ENCODE data around the gene AIM2.
"Not testable (repeated sequence)": the region's sequence is repeated elsewhere in the genome, so short reads cannot be mapped to it uniquely, and the experiment has no call there.

The AIM2 gene, protein sequence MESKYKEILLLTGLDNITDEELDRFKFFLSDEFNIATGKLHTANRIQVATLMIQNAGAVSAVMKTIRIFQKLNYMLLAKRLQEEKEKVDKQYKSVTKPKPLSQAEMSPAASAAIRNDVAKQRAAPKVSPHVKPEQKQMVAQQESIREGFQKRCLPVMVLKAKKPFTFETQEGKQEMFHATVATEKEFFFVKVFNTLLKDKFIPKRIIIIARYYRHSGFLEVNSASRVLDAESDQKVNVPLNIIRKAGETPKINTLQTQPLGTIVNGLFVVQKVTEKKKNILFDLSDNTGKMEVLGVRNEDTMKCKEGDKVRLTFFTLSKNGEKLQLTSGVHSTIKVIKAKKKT

DNA sequence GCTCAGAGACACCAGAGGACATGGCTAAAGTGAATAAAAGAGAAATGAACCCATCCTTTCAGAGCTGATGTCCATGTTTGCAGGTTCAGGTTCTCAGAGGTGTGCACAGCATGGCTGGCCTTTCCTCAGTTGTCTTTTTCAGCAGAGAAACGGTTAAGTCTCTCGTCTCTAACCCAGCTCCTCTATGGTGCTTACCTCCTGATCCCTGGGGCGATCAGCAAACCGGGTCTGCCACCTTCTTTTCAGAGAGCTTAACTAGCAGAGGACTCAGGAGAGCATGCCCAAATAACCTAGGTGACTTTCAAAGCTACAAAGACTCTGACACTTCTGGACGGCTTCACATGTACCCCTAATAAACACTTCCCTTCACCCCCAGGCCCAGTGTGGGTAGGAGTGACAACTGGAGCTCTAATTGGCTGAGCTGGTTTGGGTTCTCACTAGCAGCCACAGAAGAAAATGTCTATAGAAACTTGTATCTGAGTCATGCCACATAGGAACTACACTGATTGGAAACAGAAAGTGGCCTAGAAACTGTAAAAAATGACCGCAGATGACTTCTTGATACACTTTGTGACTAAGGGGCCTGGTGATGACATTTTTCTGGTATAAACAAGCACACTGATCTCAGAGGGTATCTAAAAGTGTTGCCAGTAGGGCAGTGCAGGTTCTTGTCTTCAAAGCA is at the start of gene AIM2:
AIM2 (minus strand) TSS at position 329 of the 682 bp plus-strand sequence. CDS start 3,267 bp downstream, outside the sequence.
- no peaks in the 10 kb centered on the region for H3K27me3 ChIP-seq (ENCODE audit: insufficient read depth, insufficient read length)
- H3K36me3 ChIP-seq (ENCODE audit: insufficient read depth, insufficient read length, low read length): no peaks in the 10 kb centered on the region
- H3K9ac ChIP-seq (ENCODE audit: insufficient read length, low read depth): no peak within 1 kb of the TSS
- no peaks in the 10 kb centered on the region for H3K9me3 ChIP-seq (ENCODE audit: insufficient read depth, low read length)
- no peak within 1 kb of the TSS for H3K4me3 ChIP-seq (ENCODE audit: insufficient read length, low read depth)
- H3K4me1 ChIP-seq (ENCODE audit: insufficient read depth, insufficient read length): no peaks in the 10 kb centered on the region
- no peak for DNase-seq (ENCODE audit: low read depth, low spot score)
- TF ChIP-seq YY1 (IDR thresholded peaks at IDR 0.05; ENCODE audit: insufficient read depth, insufficient read length) (no peak), ZNF274 (IDR thresholded peaks at IDR 0.05; ENCODE audit: low read depth, low read length) (no peak), SUZ12 (IDR thresholded peaks at IDR 0.05; ENCODE audit: extremely low read depth, insufficient read depth, insufficient read length) (no peak)

DNA sequence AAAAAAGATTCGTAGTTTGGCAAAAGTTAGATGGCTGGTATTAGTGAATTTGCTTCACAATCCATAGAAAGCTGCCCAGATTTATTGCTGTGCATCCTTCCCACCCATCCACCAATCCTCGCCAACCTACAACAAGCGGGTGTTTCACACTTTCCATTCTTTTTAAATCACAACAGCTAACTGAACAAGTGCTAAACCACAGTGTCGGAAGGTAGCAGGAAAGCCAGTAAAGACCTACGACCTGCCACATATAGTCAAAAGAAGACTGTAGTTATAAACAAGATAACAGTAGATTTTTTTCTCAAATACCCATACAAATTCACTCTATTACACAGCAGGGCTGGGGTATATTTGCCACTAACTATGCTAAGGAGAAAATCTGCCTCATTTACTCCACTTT is 47.0 kb upstream of the AIM2 start:
- Histone ChIP-seq H3K4me3 (ENCODE audit: insufficient read length, low read depth) (no peak overlapping the region), H3K9ac (ENCODE audit: insufficient read length, low read depth) (no peak overlapping the region), H3K9me3 (ENCODE audit: insufficient read depth, low read length) (no peaks in the 10 kb centered on the region), H3K36me3 (ENCODE audit: insufficient read depth, insufficient read length, low read length) (no peaks in the 10 kb centered on the region), H3K27me3 (ENCODE audit: insufficient read depth, insufficient read length) (no peaks in the 10 kb centered on the region), H3K4me1 (ENCODE audit: insufficient read depth, insufficient read length) (no peaks in the 10 kb centered on the region)
- no peak for DNase-seq (ENCODE audit: low read depth, low spot score)
- TF ChIP-seq ZNF274 (IDR thresholded peaks at IDR 0.05; ENCODE audit: low read depth, low read length) (no peak), SUZ12 (IDR thresholded peaks at IDR 0.05; ENCODE audit: extremely low read depth, insufficient read depth, insufficient read length) (no peak), YY1 (IDR thresholded peaks at IDR 0.05; ENCODE audit: insufficient read depth, insufficient read length) (no peak)

DNA sequence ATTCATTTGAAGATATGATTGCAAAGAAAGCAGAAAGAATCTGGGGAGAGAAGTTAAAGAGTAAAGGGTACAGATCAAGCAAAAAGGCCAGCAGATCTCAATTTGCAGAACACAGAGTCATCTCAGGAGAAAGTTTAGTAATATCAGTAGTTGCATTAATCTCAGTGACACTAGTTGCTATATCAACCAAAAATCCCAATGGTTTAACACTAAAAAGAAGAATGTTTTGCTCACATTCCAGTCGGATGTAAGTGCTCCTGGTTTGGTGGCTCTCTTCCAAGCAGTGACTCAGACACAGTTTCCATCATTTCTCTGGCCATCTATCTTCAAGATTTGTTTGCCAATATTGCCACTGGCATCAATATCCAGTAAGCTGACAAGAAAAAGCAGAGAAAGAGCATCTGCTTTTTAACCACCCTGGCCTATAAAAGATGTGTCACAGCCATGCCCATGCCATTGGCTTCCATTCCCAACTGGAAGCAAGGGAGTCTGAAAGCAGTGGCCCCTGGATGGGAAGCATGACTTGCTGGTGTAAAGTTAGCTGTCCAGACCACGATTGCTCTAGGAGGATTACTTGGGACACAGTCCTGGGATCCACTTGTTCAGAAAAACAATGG is 45.5 kb upstream of the AIM2 start:
- no peak for DNase-seq (ENCODE audit: low read depth, low spot score)
- H3K4me1 ChIP-seq (ENCODE audit: insufficient read depth, insufficient read length): no peaks in the 10 kb centered on the region
- no peak overlapping the region for H3K4me3 ChIP-seq (ENCODE audit: insufficient read length, low read depth)
- no peak overlapping the region for H3K9ac ChIP-seq (ENCODE audit: insufficient read length, low read depth)
- no peaks in the 10 kb centered on the region for H3K9me3 ChIP-seq (ENCODE audit: insufficient read depth, low read length)
- TF ChIP-seq ZNF274 (IDR thresholded peaks at IDR 0.05; ENCODE audit: low read depth, low read length): no peak
- TF ChIP-seq SUZ12 (IDR thresholded peaks at IDR 0.05; ENCODE audit: extremely low read depth, insufficient read depth, insufficient read length): no peak
- TF ChIP-seq YY1 (IDR thresholded peaks at IDR 0.05; ENCODE audit: insufficient read depth, insufficient read length): no peak
- no peaks in the 10 kb centered on the region for H3K27me3 ChIP-seq (ENCODE audit: insufficient read depth, insufficient read length)
- no peaks in the 10 kb centered on the region for H3K36me3 ChIP-seq (ENCODE audit: insufficient read depth, insufficient read length, low read length)

DNA sequence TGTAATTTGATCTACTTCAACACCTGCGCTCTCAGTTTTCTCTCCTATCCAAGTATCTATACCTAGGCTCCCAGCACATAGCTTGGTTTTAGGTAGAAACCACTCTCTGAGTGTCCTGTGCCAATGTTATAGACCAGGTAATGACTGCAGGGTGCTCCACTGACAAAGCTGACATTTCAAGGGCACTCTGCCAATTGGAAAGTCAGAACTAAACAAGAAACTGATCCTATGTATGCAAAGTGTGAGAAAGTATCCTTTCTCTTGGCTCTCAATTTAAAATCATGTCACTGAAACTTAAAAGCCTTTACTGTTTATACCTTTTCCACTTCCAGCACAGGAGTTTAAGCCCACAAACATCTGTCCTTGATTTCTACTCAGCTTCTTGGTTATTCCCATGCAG is 45.0 kb upstream of the AIM2 start:
- Histone ChIP-seq H3K27me3 (ENCODE audit: insufficient read depth, insufficient read length) (no peaks in the 10 kb centered on the region), H3K36me3 (ENCODE audit: insufficient read depth, insufficient read length, low read length) (no peaks in the 10 kb centered on the region), H3K9me3 (ENCODE audit: insufficient read depth, low read length) (no peaks in the 10 kb centered on the region), H3K4me3 (ENCODE audit: insufficient read length, low read depth) (no peak overlapping the region), H3K9ac (ENCODE audit: insufficient read length, low read depth) (no peak overlapping the region), H3K4me1 (ENCODE audit: insufficient read depth, insufficient read length) (no peaks in the 10 kb centered on the region)
- no peak for DNase-seq (ENCODE audit: low read depth, low spot score)
- TF ChIP-seq ZNF274 (IDR thresholded peaks at IDR 0.05; ENCODE audit: low read depth, low read length) (no peak), SUZ12 (IDR thresholded peaks at IDR 0.05; ENCODE audit: extremely low read depth, insufficient read depth, insufficient read length) (no peak), YY1 (IDR thresholded peaks at IDR 0.05; ENCODE audit: insufficient read depth, insufficient read length) (no peak)

DNA sequence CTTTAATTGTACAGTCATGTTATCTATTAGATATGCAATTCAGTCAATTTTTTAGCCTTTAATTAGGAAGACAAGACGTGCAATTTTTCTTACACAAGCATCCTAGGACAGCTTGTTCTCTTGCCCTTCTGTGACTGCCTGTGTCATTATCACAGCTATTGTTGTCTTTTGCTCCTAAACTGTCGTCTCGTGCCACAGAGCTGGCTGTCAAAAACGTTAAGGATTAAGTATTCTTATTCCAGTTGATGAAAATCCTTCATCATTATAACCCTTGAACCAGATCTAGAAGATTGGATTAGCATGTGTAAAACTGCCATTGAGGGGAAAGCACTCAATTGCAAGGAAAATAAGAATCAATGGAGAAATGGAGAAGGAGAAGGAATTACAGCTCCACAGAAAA is 43.8 kb upstream of the AIM2 start:
- no peak for DNase-seq (ENCODE audit: low read depth, low spot score)
- Histone ChIP-seq H3K4me1 (ENCODE audit: insufficient read depth, insufficient read length) (no peaks in the 10 kb centered on the region), H3K4me3 (ENCODE audit: insufficient read length, low read depth) (no peak overlapping the region), H3K9me3 (ENCODE audit: insufficient read depth, low read length) (no peaks in the 10 kb centered on the region), H3K9ac (ENCODE audit: insufficient read length, low read depth) (no peak overlapping the region), H3K36me3 (ENCODE audit: insufficient read depth, insufficient read length, low read length) (no peaks in the 10 kb centered on the region), H3K27me3 (ENCODE audit: insufficient read depth, insufficient read length) (no peaks in the 10 kb centered on the region)
- no peak for TF ChIP-seq ZNF274 (IDR thresholded peaks at IDR 0.05; ENCODE audit: low read depth, low read length)
- no peak for TF ChIP-seq YY1 (IDR thresholded peaks at IDR 0.05; ENCODE audit: insufficient read depth, insufficient read length)
- no peak for TF ChIP-seq SUZ12 (IDR thresholded peaks at IDR 0.05; ENCODE audit: extremely low read depth, insufficient read depth, insufficient read length)

DNA sequence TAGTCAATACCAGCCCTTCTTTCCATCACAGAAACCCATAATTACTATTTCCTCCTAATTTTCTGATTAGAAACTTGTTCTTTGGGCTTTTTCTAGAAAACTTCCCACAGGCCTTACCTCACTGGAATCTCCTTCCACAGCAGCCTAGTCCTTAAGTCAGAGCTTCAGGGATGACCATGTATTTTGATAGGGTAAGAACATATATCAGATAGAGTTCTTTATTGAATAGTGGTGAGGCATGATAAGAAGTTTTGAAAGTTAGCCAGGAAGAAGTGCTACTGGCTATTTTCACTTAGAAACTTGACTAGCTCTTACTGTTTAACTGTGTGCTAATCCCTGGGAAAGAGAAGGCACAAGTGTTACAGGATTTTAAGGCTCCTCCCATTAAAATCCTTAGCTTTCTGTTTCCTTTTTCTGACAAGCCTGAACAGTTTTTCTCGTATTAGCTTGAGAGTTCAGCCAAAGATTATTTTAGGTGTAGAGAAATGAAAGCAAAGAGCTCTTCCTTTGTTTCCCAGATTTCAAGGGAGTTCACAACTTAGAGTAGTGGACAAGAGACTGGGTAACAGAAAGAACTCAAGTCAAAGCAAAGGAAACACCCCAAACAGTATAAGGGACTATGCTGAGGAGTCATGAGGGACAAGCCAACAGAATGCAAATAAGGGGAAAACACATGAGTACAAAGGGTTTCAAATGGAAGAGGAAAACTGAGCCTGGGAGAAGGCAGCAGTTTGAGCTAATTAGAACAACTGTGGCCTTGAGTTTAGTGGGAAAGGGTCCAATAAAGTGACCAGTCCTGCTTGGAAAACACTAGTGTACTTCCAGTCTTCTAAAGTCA is 37.2 kb upstream of the AIM2 start:
- Histone ChIP-seq H3K4me1 (ENCODE audit: insufficient read depth, insufficient read length) (no peaks in the 10 kb centered on the region), H3K4me3 (ENCODE audit: insufficient read length, low read depth) (no peak overlapping the region), H3K9me3 (ENCODE audit: insufficient read depth, low read length) (no peaks in the 10 kb centered on the region), H3K36me3 (ENCODE audit: insufficient read depth, insufficient read length, low read length) (no peaks in the 10 kb centered on the region), H3K27me3 (ENCODE audit: insufficient read depth, insufficient read length) (no peaks in the 10 kb centered on the region), H3K9ac (ENCODE audit: insufficient read length, low read depth) (no peak overlapping the region)
- TF ChIP-seq SUZ12 (IDR thresholded peaks at IDR 0.05; ENCODE audit: extremely low read depth, insufficient read depth, insufficient read length) (no peak), YY1 (IDR thresholded peaks at IDR 0.05; ENCODE audit: insufficient read depth, insufficient read length) (no peak), ZNF274 (IDR thresholded peaks at IDR 0.05; ENCODE audit: low read depth, low read length) (no peak)
- DNase-seq (ENCODE audit: low read depth, low spot score): no peak

DNA sequence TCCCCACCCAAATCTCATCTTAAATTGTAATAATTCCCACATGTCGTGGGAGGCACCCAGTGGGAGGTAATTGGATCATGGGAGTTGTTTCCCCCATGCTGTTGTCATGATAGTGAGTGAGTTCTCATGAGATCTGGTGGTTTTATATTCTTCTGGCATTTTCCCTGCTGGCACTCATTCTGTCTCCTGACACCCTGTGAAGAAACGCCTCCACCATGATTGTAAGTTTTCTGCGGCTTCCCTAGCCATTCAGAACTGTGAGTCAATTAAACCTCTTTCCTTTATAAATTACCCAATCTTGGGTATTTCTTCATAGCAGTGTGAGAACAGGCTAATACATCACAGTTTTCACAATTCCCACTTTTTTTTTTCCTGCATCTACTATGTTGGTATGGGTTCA is 26.5 kb upstream of the AIM2 start:
- peaks cover 12% of the 10 kb centered on the region; the same call in 1 of the 2 replicates for H3K9me3 ChIP-seq (ENCODE audit: insufficient read depth, low read length)
- H3K4me3 ChIP-seq (ENCODE audit: insufficient read length, low read depth); H3K27me3 ChIP-seq (ENCODE audit: insufficient read depth, insufficient read length); H3K9ac ChIP-seq (ENCODE audit: insufficient read length, low read depth); H3K4me1 ChIP-seq (ENCODE audit: insufficient read depth, insufficient read length); DNase-seq (ENCODE audit: low read depth, low spot score); H3K36me3 ChIP-seq (ENCODE audit: insufficient read depth, insufficient read length, low read length): not testable (repeated sequence)

Measured in NT2/D1 (cell line).